ENCODE data around the gene HSPA1B.
"Not testable (repeated sequence)": the region's sequence is repeated elsewhere in the genome, so short reads cannot be mapped to it uniquely, and the experiment has no call there.

GRCh38 chr6:31839779-31840126 lies 12.2 kb downstream of the HSPA1B start:
- not testable (repeated sequence) for TF ChIP-seq POLR2AphosphoS5 (IDR thresholded peaks at IDR 0.05; ENCODE audit: low read depth, low read length); CTCF (IDR thresholded peaks at IDR 0.05); TCF7L2 (IDR thresholded peaks at IDR 0.05; ENCODE audit: low read depth, low read length)

Data from Panc1 (cell line).